Stimulated activated CD4-positive, alpha-beta T cell treated with anti-CD3 and anti-CD28 coated beads, Interleukin-2, amount 100 ng/mL, for 48 hours (primary cell): ENCODE data around the gene ADCK1.
"Not testable (repeated sequence)": the region's sequence is repeated elsewhere in the genome, so short reads cannot be mapped to it uniquely, and the experiment has no call there.

ENCODE experiments used
- DNase-seq, 2 donors: peaks; one replicate each; pipeline ENCODE4 v3.0.0-alpha.2; 2020

Gene ADCK1, protein sequence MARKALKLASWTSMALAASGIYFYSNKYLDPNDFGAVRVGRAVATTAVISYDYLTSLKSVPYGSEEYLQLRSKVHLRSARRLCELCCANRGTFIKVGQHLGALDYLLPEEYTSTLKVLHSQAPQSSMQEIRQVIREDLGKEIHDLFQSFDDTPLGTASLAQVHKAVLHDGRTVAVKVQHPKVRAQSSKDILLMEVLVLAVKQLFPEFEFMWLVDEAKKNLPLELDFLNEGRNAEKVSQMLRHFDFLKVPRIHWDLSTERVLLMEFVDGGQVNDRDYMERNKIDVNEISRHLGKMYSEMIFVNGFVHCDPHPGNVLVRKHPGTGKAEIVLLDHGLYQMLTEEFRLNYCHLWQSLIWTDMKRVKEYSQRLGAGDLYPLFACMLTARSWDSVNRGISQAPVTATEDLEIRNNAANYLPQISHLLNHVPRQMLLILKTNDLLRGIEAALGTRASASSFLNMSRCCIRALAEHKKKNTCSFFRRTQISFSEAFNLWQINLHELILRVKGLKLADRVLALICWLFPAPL

DNA sequence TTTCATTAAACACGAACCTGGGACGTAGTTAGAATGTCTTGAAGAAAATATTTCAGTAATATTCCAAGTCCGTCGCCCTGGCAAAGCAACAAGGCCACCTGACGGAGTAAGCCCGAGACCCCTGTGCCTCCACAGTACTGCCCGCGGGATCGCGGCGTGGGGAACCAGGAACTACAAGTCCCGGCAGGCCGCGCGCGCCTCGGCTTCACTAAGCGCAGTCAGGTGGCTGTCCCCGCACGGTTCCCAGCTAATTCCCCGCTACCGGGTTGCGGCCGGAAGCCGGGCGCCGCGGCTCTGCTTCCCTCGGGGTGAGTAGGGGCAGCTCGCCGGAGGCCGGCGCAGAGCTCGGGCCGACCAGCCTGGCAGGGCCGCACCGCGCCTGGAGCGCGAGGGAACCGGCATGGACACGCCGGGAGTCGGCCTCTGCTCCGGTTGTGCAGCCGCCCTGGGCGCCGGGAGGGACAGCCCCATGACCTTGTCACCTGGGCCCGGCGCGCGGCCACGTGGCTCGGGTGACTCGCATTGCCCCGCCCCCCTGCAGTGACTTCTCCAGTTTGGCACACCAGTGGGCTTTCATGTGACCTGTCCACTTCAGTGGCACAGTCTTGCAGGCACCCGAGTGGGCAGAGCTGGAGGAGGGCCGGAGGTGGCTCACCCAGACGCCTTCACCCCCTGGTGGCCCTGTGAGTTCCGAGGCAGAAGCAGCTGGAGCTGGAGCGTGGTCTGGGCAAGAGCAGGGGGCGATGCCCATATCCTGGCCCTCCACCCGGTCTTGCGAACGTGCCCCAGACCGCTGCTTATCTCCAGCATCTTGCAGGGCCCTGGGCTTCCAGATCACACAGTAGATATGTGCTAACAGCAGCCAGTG, at the start of gene ADCK1:
ADCK1 (plus strand) TSS at position 247 of the 868 bp plus-strand sequence. CDS start 18,870 bp downstream, outside the sequence.
- DNase-seq = peak; percentile 84

DNA sequence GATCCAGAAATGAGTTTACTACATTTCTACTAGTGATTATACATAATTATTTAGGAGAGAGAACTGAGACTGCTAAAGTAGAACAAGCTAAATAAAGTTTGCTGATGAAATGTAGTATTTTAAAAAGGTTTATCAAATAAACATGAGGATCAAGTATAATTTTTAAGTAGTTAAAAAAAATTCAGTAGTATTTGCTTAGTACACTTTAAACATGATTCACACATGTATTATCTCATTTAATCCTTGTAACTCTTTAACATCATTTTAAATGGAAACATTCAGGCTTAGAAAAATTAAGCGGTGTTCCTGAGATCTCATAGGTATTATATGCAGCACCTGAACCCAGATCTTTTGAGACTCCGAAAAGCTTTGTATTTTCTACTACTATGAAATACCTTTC, 47.6 kb upstream of the ADCK1 start:
- no peak for DNase-seq

DNA sequence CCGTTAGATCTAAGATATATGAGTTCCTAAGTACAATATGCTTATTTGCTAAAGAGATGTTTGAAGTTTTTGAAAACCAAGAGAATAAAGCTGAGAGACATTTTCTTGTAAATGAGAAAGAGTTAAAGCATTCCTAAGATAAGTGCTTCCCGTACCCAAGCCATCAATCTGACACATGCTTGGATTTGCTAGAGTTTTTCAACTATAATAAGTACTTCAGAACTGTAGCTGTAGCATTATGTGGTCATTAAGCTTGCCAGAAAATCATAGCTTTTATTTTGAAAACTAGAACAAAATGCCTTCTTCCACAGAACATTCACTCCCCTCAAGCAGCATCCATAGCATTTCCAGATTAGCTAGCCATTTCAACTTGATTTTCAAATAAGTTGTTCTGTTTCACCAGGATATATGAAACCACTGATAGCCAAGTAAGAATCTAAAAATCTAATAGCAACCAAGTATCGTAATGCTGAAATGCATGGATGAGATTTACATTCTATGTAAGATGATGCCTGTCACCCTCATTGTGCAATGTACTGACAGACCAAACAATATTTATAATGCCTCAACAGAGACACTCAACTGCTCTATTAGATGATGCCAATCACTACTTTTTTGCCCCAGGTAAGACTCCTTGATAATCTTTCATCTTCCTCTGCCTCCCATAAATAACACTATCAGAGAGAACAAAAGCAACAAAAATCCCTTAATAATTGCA, 47.0 kb upstream of the ADCK1 start:
- no peak for DNase-seq

DNA sequence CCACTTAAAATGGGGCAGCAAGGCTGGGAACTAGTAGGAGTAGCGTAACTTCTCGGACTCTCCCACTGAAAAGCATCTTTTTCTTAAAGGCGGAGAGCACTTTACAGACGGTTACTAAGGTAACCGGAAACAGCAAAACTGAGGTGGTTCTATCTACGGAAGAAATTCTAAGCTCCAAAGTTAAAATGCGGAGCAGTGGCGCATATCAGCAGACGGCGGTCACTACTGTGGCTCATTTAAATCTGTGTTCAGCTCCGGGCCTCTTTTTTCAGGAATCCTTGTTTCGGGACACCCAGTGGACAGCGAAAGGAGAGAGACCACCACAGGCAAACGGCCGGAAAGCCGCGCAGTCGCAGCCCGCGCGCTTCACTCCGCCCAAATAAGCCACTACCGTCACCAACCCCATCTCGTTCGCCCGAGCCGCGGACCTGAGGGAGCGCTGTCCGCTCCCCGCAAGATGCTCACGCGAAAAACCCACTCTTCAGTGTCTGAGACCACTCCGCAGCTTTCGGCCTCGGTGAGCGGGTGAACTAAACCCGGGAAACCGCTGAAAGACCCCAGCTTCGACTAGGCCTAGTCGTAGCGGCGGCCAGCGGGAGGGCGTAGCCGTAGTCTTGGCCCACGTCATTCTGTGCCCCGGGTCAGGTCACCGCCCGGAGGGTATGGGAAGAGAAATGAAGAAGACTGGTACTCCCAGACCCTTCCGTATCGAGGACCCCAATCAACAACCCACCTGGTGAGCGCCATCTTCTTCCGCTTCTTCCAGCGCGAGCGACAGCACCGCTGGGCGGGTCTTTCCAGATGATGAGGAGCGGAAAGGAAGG, 39.3 kb upstream of the ADCK1 start, which contains the start of gene SNW1:
SNW1 (minus strand) TSS at position 776 of the 824 bp plus-strand sequence; CDS start at position 747, 29 bp downstream.
- DNase-seq = peak; percentile 82 to 84

DNA sequence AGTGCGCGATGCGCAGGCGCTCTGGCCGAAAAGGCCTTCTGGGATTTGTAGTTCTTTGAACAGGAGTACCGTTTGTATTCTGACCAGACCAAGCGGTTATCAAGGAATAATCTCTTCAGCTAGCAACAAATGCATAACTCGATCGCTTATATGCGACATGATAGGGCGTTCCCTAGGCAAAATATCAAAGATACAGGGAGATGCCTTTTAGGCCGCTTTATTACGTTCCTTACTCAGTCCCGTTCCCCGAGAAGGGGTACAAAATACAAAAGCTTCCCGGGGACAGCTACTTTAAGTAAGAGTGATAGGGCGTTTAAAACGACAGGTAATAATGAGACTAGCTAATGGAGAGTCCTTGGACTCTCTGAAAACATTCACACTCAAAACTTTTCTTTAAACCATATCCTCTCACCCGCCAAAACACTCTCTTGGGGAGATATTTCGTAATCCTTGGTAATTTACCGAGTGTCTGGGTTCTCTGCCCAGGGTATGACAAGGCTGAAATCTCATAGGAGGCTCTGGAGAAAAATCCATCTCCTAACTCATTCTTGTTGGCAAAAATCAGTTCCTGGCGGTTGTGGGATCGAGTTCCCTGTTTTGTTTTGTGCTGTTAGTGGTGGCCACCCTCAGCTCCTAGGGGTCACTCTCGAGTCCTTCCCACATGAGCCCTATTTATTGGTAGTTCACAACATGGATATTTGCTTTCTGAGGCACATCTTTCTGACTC, 38.5 kb upstream of the ADCK1 start:
- DNase-seq = peak in 1 of 2 donors; percentile 9

DNA sequence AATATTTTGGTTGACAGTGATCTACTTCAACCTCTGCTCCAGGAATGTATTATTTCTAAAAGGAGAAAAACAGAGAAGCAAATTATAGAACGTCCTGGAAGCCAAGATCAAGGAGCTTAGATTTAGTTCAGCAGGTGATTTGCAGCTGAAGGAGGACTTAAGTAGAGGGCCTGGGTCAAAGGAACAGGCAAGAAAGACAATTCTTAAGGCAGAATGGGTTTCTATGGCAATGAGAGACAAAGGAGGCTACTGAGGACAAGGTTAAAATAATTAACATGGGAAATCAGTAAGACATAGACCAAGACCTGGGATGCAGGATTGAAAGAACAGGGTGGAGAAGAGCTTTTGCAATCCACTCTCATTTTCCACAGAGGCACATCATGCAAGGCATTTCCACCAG, 36.6 kb upstream of the ADCK1 start:
- no peak for DNase-seq

DNA sequence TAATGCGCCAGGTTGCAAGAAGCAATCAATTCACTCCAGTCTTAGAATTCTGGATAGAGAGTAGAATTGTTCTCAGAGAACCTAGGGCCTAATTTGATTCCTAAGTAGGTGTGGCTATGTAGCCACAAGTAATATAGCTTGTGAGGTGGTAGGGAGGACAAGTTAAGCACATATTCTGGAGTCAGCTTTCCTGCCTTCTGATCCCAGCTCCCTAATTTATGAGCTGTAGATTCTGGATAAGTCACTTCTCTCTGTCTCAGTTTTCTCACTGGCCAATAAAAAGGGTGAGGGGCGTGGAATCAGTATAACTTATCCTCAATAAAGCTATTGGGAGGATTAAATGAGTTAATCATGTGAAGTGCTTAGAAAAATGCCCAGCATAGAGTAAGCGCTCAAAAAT, 35.9 kb upstream of the ADCK1 start:
- no peak for DNase-seq

DNA sequence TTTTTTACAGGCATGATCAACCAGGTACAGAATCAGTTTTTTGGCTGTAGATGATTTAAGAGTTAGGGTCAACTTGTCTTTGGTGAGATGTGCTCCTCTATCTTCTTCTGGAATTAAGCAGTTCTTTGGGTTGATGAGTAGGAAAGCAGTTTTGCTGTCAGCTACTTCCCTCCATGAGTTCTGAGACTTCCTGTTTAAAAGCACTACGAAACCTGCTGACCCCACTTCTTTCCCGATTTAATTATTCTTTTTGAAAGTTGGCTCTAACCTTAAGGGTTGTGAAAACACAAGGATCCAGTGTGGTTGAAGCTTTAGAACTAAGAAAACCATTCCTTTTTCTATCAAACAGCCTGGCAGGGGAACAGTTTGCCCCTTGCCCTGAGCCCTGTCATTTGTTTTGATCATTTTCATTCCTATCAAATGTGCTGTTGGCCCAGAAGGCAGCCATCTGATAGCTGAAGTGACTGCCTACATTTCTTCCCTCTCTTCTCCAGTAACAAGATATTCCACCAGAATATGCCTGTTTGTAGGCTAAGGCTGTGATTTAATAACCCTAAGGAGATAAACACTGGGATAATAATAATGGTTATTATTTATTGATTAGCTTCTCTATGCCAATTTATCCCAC, 31.4 kb upstream of the ADCK1 start:
- not testable (repeated sequence) for DNase-seq

DNA sequence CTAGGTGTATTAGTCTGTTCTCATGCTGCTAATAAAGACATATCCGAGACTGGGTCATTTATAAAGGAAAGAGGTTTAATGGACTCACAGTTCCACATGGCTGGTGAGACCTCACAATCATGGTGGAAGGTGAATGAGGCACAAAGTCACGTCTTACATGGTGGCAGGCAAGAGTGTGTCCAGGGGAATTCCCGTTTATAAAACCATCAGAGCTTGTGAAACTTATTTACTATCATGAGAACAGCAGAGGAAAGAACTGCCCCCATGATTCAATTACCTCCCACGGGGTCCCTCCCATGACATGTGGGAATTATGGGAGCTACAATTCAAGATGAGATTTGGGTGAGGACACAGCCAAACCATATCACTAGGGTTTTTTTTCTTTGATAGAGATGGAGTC, 25.9 kb upstream of the ADCK1 start:
- DNase-seq = not testable (repeated sequence)

DNA sequence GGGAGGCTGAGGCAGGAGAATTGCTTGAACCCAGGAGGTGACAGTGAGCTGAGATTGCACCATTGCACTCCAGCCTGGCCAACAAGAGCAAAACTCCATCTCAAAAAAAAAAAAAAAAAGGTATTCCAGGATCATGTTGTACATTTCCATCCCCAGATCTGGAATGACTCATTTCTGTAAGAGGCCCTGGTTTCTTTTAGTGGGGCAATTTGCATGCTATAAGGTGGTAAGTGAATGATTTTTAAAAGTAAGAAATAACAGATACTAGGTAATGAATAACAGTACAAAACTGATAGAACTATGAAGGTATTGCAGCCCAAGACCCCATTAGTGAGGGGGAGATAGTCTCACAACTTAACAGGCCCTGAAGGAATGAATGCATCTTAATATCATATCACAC, 17.7 kb upstream of the ADCK1 start:
- no peak for DNase-seq

DNA sequence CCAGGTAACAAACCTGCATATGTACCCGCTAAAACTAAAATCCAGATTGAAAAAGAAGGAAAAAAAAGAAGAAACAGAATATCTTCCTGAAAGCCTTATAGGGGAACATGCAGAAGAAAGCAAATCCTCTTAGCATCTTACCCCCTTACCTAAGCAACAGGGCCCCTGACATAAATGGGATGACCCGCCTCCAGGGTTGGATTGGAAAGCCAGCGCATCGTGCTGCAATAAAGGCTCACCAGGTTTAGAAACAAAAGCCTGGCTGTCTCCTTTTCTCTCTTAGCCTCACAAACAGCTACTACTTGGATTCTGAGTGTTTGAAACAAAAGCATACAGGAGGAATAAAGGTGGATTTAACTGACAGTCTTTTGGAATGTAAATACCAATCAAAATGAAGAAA, 13.8 kb upstream of the ADCK1 start:
- no peak for DNase-seq

DNA sequence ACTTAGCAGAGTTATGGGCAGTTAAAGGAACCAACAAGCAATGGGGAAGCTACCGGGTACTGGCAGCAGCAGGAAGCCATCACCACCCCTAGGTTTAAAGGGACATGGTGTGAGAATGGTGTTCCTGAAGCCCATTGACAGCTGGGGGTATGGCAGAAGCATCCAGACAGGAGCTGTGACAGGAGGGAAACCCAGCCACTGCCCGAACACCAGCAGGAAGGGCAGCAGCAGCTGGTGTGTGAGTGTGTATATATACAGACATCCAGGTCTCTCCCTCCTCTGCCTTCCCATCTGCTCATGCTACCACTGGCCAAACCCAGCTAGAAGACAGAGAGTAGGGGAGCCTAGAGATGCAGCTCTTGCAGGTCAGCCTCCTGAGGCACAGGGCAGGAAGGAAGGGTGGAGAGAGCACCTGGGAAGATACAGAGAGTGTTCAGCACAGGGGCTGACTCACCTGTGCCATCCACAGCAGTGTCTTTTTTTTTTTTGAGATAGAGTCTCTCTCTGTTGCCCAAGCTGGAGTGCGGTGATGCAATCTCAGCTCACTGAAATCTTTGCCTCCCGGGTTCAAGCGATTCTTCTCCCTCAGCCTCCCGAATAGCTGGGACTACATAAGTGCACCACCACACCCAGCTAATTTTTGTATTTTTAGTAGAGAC, 9.2 kb upstream of the ADCK1 start:
- DNase-seq = no peak

DNA sequence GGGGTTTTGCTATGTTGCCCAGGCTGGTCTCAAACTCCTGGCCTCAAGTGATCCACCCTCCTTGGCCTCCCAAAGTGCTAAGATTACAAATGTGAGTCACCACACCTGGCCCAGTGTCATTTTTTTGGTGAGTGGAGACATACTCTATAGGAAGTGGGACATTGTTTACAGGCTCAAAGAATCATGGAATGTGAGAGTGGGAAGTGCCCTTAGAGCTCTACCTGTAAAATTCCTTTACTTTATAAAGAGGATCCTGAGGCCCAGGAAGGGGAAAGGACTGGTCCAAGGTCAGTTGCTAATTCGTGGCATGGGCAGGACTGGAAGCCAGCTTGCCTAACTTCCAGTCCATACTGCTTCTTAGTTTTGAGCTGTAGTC, 8.7 kb upstream of the ADCK1 start:
- no peak for DNase-seq

DNA sequence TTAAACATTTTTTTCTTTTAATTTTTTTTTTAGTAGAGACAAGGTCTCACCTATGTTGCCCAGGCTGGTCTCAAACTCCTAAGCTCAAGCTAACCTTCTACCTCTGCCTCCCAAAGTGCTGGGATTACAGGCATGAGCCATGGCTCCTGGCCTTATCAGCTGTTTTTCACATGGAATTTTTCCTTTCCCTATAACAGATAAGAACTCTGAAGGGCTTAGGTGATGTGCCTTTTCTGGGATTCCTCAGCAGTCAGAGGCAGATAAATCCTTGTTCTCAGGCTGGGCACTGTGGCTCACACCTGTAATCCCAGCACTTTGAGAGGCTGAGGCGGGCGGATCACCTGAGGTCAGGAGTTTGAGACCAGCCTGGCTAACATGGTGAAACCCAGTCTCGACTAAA, 6.7 kb upstream of the ADCK1 start:
- DNase-seq = not testable (repeated sequence)

DNA sequence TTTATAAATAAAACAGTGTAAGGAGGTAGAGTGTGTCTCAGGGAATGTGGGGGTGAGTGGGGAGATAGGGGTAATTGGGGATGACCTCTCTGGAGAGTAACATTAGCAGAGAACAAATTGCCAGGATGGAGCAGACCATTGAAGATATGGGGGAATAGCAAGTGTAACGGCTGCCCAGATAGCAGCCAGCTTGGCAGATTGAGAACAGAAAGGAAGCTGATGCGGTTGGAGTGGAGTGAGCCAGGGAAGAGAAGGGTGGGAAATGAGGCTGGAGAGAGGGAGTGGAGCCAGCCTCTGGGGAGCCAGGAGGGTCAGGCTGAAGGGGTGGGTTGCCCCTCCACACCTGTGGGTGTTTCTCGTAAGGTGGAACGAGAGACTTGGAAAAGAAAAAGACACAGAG, 5.6 kb upstream of the ADCK1 start:
- DNase-seq = no peak

DNA sequence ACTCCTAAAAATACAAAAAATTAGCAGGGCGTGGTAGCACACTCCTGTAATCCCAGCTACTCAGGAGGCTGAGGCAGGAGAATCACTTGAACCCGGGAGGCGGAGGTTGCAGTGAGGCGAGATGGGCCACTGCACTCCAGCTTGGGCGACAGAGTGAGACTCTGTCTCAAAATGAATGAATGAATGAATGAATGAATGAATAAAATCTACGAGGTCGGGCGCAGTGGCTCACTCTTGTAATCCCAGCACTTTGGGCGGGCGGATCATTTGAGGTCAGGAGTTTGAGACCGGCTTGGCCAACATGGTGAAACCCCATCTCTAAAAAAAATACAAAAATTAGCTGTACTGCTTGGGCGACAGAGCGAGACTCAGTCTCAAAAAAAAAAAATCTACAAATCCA, 453 bp upstream of the ADCK1 start:
- DNase-seq = not testable (repeated sequence)

DNA sequence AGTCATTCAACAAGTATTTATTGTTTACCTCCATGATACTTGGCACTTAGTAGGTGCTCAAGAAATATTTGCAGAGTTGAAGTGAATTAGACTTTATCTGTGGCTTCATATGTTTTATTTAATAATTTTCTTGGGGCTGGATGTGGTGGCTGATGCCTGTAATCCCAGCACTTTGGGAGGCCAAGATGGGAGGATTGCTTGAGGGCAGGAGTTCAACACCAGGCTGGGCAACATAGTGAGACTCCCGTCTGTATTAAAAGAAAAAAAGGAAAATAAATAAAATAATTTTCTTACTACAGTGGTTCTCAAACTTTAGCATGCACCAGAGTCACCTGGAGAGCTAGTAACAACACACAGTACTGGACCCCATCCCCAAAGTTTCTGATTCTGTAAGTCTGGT, 905 bp downstream of the ADCK1 start:
- DNase-seq = no peak

DNA sequence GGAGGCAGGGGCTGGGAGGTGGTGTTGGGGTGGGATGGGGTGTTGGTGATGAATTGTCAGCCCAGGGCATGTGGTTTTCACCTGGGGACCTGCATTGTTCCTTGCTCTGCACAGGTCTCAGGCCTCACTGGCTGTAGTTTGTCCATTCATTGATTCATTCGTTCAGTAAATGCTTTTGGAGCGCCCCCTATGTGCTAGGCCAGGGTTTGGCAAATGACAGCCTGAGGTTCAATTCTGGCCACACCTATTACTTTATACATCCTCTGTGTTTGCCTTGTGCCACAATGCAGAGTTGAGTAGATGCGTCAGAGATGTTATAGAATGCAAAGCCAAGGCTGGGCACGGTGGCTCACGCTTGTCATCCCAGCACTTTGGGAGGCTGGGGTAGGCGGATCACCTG, 4.7 kb downstream of the ADCK1 start:
- DNase-seq = peak; percentile 32 to 36

DNA sequence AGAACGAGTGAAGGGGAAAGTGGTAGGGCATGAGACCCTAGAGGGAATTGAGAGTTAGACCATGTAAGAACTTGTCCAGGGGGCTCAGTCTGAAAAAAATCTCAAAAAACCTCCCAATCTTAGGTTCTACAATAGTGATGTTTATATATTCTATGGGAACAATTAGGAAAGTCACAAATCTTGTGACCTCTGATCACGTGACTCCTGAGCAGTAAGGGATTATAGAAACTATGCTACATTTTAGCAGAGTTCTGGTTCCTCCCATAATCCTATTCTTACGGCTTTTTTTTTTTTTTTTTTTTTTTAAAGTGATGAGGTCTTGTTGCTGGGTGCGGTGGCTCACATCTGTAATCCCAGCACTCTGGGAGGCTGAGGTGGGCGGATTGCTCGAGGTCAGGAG, 5.8 kb downstream of the ADCK1 start:
- no peak for DNase-seq

DNA sequence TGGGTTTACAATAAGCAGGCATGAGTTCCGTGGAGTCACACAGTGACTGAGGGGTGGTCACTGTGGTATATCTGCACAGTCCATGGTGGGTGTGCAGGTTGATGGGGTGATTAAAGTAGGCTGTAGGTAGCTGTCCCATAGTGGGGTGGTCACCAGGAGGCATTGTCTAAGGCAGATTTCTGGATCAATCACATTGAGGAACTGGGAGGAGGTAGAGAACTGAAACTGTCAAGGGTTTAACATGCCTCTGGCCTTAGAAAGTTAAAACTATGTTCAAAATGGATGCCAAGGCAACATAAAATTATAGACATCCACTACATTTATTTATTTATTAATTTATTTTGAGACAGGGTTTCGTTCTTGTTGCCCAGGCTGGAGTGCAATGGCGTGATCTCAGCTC, 8.3 kb downstream of the ADCK1 start:
- DNase-seq = no peak
